Mesothelial cell of epicardium (in vitro differentiated cells): Measurements from ENCODE around the gene GLB1L2. TPM values are rescaled to one million over a fixed set of nuclear protein-coding genes. Genes with fewer than 3 reads are reported as not detected.
A peak's percentile ranks its signal among the peaks of the same experiment; 100 is the strongest.

Source experiments
- DNase-seq, 2 experiments: peaks; one replicate each; pipeline ENCODE4 v3.0.0; 2021; ENCODE audit warnings: low spot score in 2 of 2; ENCODE audit not compliant: unreplicated experiment in 2 of 2
- H3K27ac Mint-ChIP-seq: 2 replicates; pipeline ENCODE4 v1.8.0; 2021; ENCODE audit warnings: mixed read lengths
- H3K27me3 Mint-ChIP-seq: 2 replicates; pipeline ENCODE4 v1.8.0; 2021; ENCODE audit warnings: low read depth, mixed read lengths
- H3K36me3 Mint-ChIP-seq: 2 replicates; pipeline ENCODE4 v1.8.0; 2021; ENCODE audit warnings: mixed read lengths
- H3K4me1 Mint-ChIP-seq: 2 replicates; pipeline ENCODE4 v1.8.0; 2021; ENCODE audit warnings: mixed read lengths
- H3K4me3 Mint-ChIP-seq: 2 replicates; pipeline ENCODE4 v1.8.0; 2021; ENCODE audit warnings: mild to moderate bottlenecking, moderate library complexity, mixed read lengths
- H3K9me3 Mint-ChIP-seq: 2 replicates; pipeline ENCODE4 v1.8.0; 2021; ENCODE audit warnings: mixed read lengths
- total RNA-seq: library from RNA; stranded (reverse); gene quantifications from 3 replicates; pipeline ENCODE4 v1.2.1, GENCODE V29; 2021
- TF ChIP-seq, protein P1 (sequence below): fragments of 200-600 bp; sonication (generic); IDR thresholded peaks from one replicate; pipeline ENCODE4 v1.5.0; 2021; ENCODE audit warnings: antibody characterized with exemption; ENCODE audit not compliant: unreplicated experiment

GLB1L2 gene
- total RNA-seq, 1 donor from 2014 or later = 9.5 TPM

- Mint-ChIP-seq H3K4me1 (no peaks in the 10 kb centered on the region), H3K4me3 (no peak overlapping the region), H3K27ac (no peak overlapping the region), H3K27me3 (peaks cover 76% of the 10 kb centered on the region), H3K9me3 (no peaks in the 10 kb centered on the region), H3K36me3 (no peaks in the 10 kb centered on the region)
- TF ChIP-seq, protein P1, sequence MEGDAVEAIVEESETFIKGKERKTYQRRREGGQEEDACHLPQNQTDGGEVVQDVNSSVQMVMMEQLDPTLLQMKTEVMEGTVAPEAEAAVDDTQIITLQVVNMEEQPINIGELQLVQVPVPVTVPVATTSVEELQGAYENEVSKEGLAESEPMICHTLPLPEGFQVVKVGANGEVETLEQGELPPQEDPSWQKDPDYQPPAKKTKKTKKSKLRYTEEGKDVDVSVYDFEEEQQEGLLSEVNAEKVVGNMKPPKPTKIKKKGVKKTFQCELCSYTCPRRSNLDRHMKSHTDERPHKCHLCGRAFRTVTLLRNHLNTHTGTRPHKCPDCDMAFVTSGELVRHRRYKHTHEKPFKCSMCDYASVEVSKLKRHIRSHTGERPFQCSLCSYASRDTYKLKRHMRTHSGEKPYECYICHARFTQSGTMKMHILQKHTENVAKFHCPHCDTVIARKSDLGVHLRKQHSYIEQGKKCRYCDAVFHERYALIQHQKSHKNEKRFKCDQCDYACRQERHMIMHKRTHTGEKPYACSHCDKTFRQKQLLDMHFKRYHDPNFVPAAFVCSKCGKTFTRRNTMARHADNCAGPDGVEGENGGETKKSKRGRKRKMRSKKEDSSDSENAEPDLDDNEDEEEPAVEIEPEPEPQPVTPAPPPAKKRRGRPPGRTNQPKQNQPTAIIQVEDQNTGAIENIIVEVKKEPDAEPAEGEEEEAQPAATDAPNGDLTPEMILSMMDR = no peak
- peak in 1 of 2 experiments; percentile 76 for DNase-seq
Measured at GRCh38 chr11:134417871-134418840, 86.4 kb downstream of the GLB1L2 start.

DNA sequence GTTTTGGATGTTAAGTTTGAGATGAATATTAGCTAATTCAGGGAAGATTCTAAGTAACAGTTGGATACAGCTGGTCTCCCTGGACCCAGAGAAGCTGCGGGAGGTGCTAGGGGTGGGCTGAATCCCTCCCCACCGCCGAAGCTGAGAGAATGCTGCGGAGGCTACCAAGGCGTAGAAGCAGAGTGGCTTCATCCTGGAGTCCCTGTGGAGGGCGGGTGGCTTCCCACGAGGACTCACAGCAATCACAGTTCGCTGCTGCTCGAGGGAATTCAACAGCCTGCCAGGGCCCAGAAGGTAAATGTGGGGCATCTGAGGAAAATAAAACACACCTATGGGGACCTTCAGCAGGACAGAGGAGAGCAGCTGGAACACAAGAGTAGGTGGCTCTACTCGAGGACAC lies 91.3 kb downstream of the GLB1L2 start:
- Mint-ChIP-seq H3K9me3 (no peaks in the 10 kb centered on the region), H3K27me3 (peaks cover 64% of the 10 kb centered on the region), H3K36me3 (no peaks in the 10 kb centered on the region), H3K4me1 (no peaks in the 10 kb centered on the region), H3K27ac (no peak overlapping the region), H3K4me3 (no peak overlapping the region)
- DNase-seq = no peak
- TF ChIP-seq, protein P1 = no peak

- Mint-ChIP-seq H3K9me3 (no peaks in the 10 kb centered on the region), H3K36me3 (no peaks in the 10 kb centered on the region), H3K27ac (no peak overlapping the region), H3K4me3 (no peak overlapping the region), H3K4me1 (no peaks in the 10 kb centered on the region), H3K27me3 (peaks cover 65% of the 10 kb centered on the region)
- no peak for DNase-seq
- TF ChIP-seq, protein P1 = no peak
Measured at GRCh38 chr11:134425413-134425812, 93.6 kb downstream of the GLB1L2 start.

Other genes with a start within 250 kb of the GLB1L2 start
- gene NCAPD3, start 108.0 kb upstream of the GLB1L2 start, total RNA-seq = 25.4 to 30.9 TPM (median 30.0 TPM) in 3 replicates
- gene VPS26B, start 107.3 kb upstream of the GLB1L2 start, total RNA-seq = 42.4 to 47.8 TPM (median 43.9 TPM) in 3 replicates
- gene THYN1, start 78.6 kb upstream of the GLB1L2 start, total RNA-seq = 34.2 to 38.6 TPM (median 34.9 TPM) in 3 replicates
- gene ACAD8, start 78.4 kb upstream of the GLB1L2 start, total RNA-seq = 23.1 to 24.4 TPM (median 23.1 TPM) in 3 replicates
- gene GLB1L3, start 55.6 kb upstream of the GLB1L2 start, total RNA-seq = not detected in 3 replicates
- gene B3GAT1, start 80.3 kb downstream of the GLB1L2 start, total RNA-seq = 1.4 to 1.5 TPM (median 1.5 TPM) in 3 replicates